SH-SY5Y (cell line): ENCODE measurements around the gene KANSL1L.

Experiments
- GATA2 ChIP-seq: IDR thresholded peaks from 2 replicates; pipeline ENCODE4 v1.6.1; 2011; ENCODE audit warnings: mild to moderate bottlenecking, low read depth, low read length
- GATA3 ChIP-seq: IDR thresholded peaks from 2 replicates; pipeline ENCODE4 v1.6.1; 2011; ENCODE audit warnings: low read depth, mild to moderate bottlenecking, low read length, moderate library complexity

DNA sequence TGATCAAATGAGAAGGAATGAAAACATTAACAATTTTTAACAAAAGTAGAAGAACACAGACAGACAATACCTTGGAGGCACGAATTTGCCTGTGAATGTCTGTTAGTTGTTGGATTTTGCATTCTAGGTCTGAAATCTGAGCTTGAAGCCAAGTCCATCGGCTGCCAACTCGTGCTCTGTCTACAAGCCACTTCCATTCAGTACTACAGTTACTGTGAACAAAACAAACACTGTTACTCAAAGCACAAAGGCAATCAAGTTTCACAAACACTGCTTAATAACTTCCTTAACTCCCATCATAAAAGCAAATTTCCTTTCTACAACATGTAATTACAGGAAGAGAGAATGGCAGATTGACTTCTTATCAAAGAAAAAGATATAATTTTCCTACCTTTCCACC, 42.2 kb downstream of the KANSL1L start:
- no peak for TF ChIP-seq GATA2
- no peak for TF ChIP-seq GATA3
